Transverse colon (tissue), 4 donors: Measurements from ENCODE around the gene INPP4B. TPM values are rescaled to one million over a fixed set of nuclear protein-coding genes. Genes with fewer than 3 reads are reported as not detected.

Source experiments
- DNase-seq: peaks from one replicate; pipeline ENCODE4 v3.0.0-alpha.2; 2019
- H3K27ac ChIP-seq, 4 donors: fragments of 200-600 bp; sonication (generic); 2 replicates each; pipeline ENCODE4 v1.5.1; 2016 to 2018; ENCODE audit warnings: inconsistent platforms in 4 of 4
- H3K27me3 ChIP-seq: fragments of 200-600 bp; sonication (generic); 2 replicates; pipeline ENCODE4 v1.5.1; 2017; ENCODE audit warnings: inconsistent platforms
- H3K36me3 ChIP-seq, 4 donors: fragments of 200-600 bp; sonication (generic); 2 replicates each; pipeline ENCODE4 v1.5.1; 2017 to 2019; ENCODE audit warnings: inconsistent platforms in 4 of 4
- H3K4me1 ChIP-seq, 4 donors: fragments of 200-600 bp; sonication (generic); 2 replicates each; pipeline ENCODE4 v1.5.1; 2017 to 2020; ENCODE audit warnings: inconsistent platforms in 4 of 4
- H3K4me3 ChIP-seq, 4 donors: fragments of 200-600 bp; sonication (generic); 1 replicate in 1 of 4; 2 replicates in 3 of 4; pipeline versions ENCODE4 v1.5.1 to v1.6.1; 2017 to 2019; ENCODE audit warnings: inconsistent platforms in 4 of 4
- H3K9me3 ChIP-seq, 2 donors: fragments of 200-600 bp; sonication (generic); 2 replicates each; pipeline ENCODE4 v1.5.1; 2017 to 2019; ENCODE audit warnings: inconsistent platforms in 2 of 2
- EP300 ChIP-seq: sonication (generic); formaldehyde crosslinking; IDR thresholded peaks from one replicate; pipeline ENCODE4 v1.6.1; 2017; ENCODE audit warnings: antibody characterized with exemption, low read depth
- POLR2A ChIP-seq: fragments of 450-650 bp; IDR thresholded peaks from one replicate; pipeline ENCODE4 v1.6.1; 2016; ENCODE audit warnings: antibody characterized with exemption, mild to moderate bottlenecking, moderate library complexity
- POLR2AphosphoS5 ChIP-seq, 3 donors: sonication (generic); formaldehyde crosslinking; IDR thresholded peaks; one replicate each; pipeline ENCODE4 v1.6.1; 2016; ENCODE audit warnings: antibody characterized with exemption in 3 of 3
- WGBS, 2 donors: methylation state at CpG; one replicate each; pipeline ENCODE4 v1.1.5; 2018; ENCODE audit warnings: low coverage in 1 of 2; 5-methylcytosine and 5-hydroxymethylcytosine counted together
- in situ Hi-C, 4 donors: fragments of 200-750 bp; cut with MboI; loops; one replicate each; pipeline versions ENCODE4 v1.15.0 to v1.15.1; 2017; ENCODE audit warnings: low sequenced_read_pairs in 3 of 4, low pct_ligation_motif_present in 1 of 4, low pct_unique_long_range_greater_than_20kb in 1 of 4
- intact Hi-C: fragments of 100-400 bp; cut with DNase I; formaldehyde crosslinking; loops from one replicate; pipeline ENCODE4 v1.15.1; 2023; ENCODE audit warnings: low total_unique reads
- total RNA-seq, 4 donors: library from RNA; depleted of rRNA; stranded (reverse); fragments of >200 nt; gene quantifications; one replicate each; pipeline ENCODE4 v1.1.0, GENCODE V29; 2016
- TF ChIP-seq, protein P1 (sequence below), 5 experiments: fragments of 200-600 bp in 3 of 5; fragments of 450-650 bp in 2 of 5; sonication (generic) in 3 of 5; IDR thresholded peaks; 1 replicate in 2 of 5; 2 replicates in 3 of 5; pipeline ENCODE4 v1.5.1; 2016 to 2017; ENCODE audit warnings: antibody characterized with exemption in 5 of 5, inconsistent platforms in 3 of 5, mild to moderate bottlenecking in 2 of 5, moderate library complexity in 1 of 5

INPP4B gene
- total RNA-seq, 4 donors from 2014 or later: 18.3 to 33.8 (median 31.4) TPM

DNA sequence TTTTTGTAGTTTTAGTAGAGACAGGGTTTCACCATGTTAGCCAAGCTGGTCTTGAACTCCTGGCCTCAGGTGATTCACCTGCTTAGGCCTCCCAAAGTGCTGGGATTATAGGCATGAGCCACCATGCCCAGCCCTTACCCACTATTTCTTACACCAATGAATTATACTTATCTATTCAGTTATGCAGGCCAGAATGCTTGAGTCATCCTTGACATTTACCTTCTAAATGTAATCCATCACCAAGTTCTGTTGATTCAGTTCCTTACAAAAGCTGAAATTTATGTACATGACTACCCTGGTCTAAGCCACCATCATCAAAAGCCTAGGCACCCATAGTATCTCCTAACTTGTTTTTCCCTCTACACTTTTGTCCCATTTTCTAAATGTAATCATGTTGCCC, 624.0 kb downstream of the INPP4B start:
- in situ Hi-C loops: no loop called here

DNA sequence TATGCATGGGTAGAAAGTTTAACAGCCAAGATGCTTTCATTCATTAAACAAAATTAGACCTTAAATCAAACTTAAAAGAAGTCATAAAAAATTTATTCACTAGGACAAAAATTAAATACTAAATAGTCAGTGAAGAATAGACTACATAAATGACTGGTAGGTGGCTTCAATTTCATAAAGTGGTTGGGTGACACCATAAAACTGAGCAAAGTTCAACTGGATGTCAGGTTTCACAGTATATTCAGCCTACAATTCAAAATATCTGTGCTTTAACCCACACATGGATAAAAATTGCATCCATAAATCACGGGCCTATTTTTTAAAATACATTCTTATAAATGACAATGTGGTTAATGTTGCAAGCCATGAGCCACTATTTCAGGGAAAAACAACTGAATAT, 627.4 kb downstream of the INPP4B start:
- H3K4me3 ChIP-seq: no peak overlapping the region
- H3K36me3 ChIP-seq: no peaks in the 10 kb centered on the region
- no peak for TF ChIP-seq POLR2AphosphoS5 (IDR thresholded peaks at IDR 0.05)
- TF ChIP-seq, protein P1, sequence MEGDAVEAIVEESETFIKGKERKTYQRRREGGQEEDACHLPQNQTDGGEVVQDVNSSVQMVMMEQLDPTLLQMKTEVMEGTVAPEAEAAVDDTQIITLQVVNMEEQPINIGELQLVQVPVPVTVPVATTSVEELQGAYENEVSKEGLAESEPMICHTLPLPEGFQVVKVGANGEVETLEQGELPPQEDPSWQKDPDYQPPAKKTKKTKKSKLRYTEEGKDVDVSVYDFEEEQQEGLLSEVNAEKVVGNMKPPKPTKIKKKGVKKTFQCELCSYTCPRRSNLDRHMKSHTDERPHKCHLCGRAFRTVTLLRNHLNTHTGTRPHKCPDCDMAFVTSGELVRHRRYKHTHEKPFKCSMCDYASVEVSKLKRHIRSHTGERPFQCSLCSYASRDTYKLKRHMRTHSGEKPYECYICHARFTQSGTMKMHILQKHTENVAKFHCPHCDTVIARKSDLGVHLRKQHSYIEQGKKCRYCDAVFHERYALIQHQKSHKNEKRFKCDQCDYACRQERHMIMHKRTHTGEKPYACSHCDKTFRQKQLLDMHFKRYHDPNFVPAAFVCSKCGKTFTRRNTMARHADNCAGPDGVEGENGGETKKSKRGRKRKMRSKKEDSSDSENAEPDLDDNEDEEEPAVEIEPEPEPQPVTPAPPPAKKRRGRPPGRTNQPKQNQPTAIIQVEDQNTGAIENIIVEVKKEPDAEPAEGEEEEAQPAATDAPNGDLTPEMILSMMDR (IDR thresholded peaks at IDR 0.05): no peak
- no peak for TF ChIP-seq EP300
- TF ChIP-seq POLR2A: no peak
- H3K4me1 ChIP-seq: peaks cover 0 to 13% (median 3%) of the 10 kb centered on the region in 4 donors
- DNase-seq: no peak
- H3K27me3 ChIP-seq: no peaks in the 10 kb centered on the region
- intact Hi-C loops: no loop called here
- in situ Hi-C loops: no loop called here
- 26 to 38% methylated on average over 1 of the region's 1 CpG for WGBS, 2 donors
- H3K9me3 ChIP-seq: no peaks in the 10 kb centered on the region
- H3K27ac ChIP-seq: no peak overlapping the region

More for the DNA sequence above, 624.0 kb downstream of the INPP4B start:
- no peak for DNase-seq
- Histone ChIP-seq H3K4me1 (peaks cover 0 to 13% (median 3%) of the 10 kb centered on the region in 4 donors), H3K36me3 (no peaks in the 10 kb centered on the region), H3K27me3 (no peaks in the 10 kb centered on the region), H3K4me3 (no peak overlapping the region), H3K27ac (no peak overlapping the region), H3K9me3 (no peaks in the 10 kb centered on the region)
- intact Hi-C loops: no loop called here
- TF ChIP-seq, protein P1 (IDR thresholded peaks at IDR 0.05): no peak

DNA sequence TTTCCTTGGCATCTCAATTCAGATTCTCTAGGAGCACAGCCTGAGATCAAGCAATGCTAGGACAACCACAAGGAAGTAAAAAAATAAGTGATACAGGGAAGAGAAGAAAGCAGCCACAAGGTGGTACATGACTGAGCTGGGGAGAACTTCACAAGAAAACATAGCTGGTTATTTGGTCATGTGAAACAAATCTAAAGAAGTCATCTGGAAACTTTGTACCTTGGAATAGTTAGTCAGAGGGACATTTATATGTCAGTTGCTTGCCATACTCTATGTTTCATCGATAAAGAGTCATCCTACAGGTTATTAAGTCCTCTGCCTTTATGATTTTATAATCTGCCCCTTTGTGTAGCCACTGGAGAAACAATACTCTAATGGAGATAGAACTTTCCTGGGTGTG, 634.7 kb downstream of the INPP4B start:
- in situ Hi-C loops: no loop called here
- TF ChIP-seq POLR2AphosphoS5 (IDR thresholded peaks at IDR 0.05) (no peak), POLR2A (no peak), EP300 (no peak)
- TF ChIP-seq, protein P1 (IDR thresholded peaks at IDR 0.05): no peak
- no peak for DNase-seq

DNA sequence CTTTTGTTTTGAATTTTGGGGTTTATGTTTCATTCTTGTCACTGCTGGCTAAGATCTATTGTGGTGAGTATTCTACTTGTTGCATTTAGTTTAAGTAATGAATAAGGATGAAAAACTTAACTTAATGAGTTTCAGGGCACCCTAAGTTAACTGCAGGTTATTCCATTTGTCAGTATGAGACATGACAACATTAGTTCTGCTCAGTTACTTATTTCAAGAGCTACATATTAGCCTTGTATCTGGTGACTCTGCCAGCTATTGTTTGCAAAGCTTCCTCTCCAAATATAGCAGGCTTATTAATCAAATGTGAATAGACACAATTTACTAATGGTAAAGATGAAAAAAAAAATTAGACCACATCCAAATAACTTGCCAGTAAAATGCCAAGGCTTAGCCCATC, 642.6 kb downstream of the INPP4B start:
- Histone ChIP-seq H3K36me3 (no peaks in the 10 kb centered on the region), H3K9me3 (no peaks in the 10 kb centered on the region), H3K27me3 (no peaks in the 10 kb centered on the region), H3K27ac (no peak overlapping the region), H3K4me1 (no peaks in the 10 kb centered on the region), H3K4me3 (no peak overlapping the region)
- in situ Hi-C loops: no loop called here
- intact Hi-C loops: no loop called here
- no peak for DNase-seq
- TF ChIP-seq, protein P1 (IDR thresholded peaks at IDR 0.05): no peak
- TF ChIP-seq POLR2A (no peak), POLR2AphosphoS5 (IDR thresholded peaks at IDR 0.05) (no peak), EP300 (no peak)

More for the DNA sequence above, 634.7 kb downstream of the INPP4B start:
- H3K27me3 ChIP-seq: no peaks in the 10 kb centered on the region
- no peaks in the 10 kb centered on the region for H3K36me3 ChIP-seq
- no peak overlapping the region for H3K27ac ChIP-seq
- 83 to 91% methylated on average over 1 of the region's 1 CpG for WGBS, 2 donors
- no peak overlapping the region for H3K4me3 ChIP-seq
- no peaks in the 10 kb centered on the region for H3K4me1 ChIP-seq
- intact Hi-C loops: no loop called here
- H3K9me3 ChIP-seq: no peaks in the 10 kb centered on the region
